ENCODE measurements around the gene KLK15.

- no peak for TF ChIP-seq RAD21 (conservative IDR thresholded peaks at IDR 0.05 in 1 of 2, IDR thresholded peaks at IDR 0.05 in 1 of 2)
- TF ChIP-seq PHF8 (IDR thresholded peaks at IDR 0.05; ENCODE audit: borderline replicate concordance, low read depth), result no peak
- no peak for TF ChIP-seq CTCF (IDR thresholded peaks at IDR 0.05)
- no peak for TF ChIP-seq EP300 (IDR thresholded peaks at IDR 0.05)
- TF ChIP-seq KDM5A (IDR thresholded peaks at IDR 0.05), result no peak
- TF ChIP-seq USF2 (IDR thresholded peaks at IDR 0.05), result no peak
- TF ChIP-seq BHLHE40 (IDR thresholded peaks at IDR 0.05; ENCODE audit: low read depth, low read length), result no peak
- TF ChIP-seq CEBPB (IDR thresholded peaks at IDR 0.05), result no peak
- no peak for TF ChIP-seq RCOR1 (IDR thresholded peaks at IDR 0.05; ENCODE audit: low read depth, low read length)
- TF ChIP-seq HEYL (CRISPR knock-in tag; IDR thresholded peaks at IDR 0.05), result no peak
- TF ChIP-seq KDM1A (IDR thresholded peaks at IDR 0.05; ENCODE audit: low read depth), result no peak
- no peak for TF ChIP-seq MAZ (IDR thresholded peaks at IDR 0.05; ENCODE audit: borderline replicate concordance, low read depth, low read length)
- TF ChIP-seq MAFK (IDR thresholded peaks at IDR 0.05; ENCODE audit: partially characterized antibody), result no peak
- no peak for TF ChIP-seq SMC3 (IDR thresholded peaks at IDR 0.05)
Measured at GRCh38 chr19:50876456-50876855, 43.1 kb upstream of the KLK15 start.

All from A549 (cell line).